ENCODE measurements around the gene TAF6L.
"Not testable (repeated sequence)": the region's sequence is repeated elsewhere in the genome, so short reads cannot be mapped to it uniquely, and the experiment has no call there.

TAF6L gene

DNA sequence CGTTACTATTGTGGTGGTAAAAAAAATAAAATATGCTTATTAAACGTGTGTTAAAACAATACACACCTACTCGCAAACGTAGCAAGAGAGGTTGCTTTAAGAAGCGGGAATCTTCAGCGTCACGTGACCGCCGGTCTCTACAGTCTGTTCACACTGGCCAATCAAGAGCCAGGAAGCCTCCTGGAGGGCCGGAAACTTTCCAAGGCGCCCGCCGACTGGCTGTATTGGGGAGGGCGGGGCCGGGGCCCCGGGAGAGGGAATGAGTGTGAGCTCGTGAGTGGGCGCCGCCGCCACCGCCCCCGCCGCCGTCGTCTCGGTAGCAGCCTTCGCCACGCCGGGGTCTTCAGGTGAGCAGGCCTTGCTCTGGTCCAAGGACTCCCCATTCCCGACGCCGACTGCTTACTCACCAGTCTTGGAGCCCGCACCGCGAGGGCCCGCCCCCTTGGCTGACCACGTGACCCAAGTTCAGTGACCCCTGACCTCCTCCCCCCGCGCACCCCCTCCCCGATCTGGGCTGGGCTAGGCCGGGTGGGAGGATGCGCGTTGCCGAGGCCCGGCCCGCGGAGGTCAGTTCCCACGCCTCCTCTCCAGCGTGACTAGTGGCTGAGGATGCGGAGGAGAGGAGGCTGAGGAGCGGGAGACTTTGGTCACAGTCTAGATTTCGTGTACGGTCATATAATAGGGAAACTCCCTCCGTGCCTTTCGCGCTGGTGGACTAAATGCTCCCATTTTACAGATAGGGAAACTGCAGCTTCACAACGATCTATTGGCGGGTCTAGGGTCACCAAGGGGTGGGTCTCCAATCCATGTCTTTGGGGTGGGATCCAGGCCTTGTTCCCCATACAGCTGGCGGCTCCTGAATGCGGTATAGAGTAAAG lies at the start of gene TAF6L:
TSS of gene TAF6L (plus strand) at position 253 of the 878 bp plus-strand sequence. CDS start 4,388 bp downstream, outside the sequence.
- peak; percentile 77 to 96 (median 86) for DNase-seq

DNA sequence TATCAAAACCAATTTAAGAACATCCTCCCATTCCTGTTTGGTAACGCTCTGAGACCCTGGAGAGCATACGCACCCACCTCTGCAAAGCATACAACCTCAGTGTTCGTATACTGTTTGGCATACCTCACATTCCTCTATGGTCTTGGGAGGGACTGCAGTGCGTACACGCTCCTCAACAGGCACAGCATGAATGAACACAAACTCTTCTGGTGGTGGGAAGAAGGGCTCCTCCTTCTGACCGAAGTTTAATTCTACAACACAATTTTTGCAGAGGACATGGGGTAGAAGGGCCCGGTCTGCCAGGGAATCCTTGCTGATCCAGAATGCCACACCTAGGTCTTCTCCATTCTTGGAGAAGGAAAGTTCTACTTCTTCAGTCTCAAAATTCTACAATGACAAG lies 49.2 kb upstream of the TAF6L start:
- no peak for DNase-seq

DNA sequence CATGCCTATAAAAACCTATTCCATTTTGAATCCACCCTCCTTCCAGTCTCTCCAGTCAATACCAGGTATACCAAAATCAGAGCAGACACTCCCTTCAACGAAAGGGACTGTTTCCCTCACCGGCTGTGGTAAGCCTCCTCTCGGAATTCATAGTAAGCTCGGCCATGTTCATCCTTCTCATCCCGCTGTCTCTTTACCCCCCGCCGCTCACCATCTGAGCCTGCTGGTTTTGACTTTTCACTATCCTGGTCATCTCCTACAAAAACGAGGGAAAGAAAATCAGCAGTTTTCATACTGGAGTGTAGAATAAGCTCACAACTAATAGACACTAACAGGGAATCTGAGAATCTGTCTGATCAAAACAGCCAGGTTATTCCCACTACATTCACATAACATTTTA lies 47.0 kb upstream of the TAF6L start:
- DNase-seq, result no peak

DNA sequence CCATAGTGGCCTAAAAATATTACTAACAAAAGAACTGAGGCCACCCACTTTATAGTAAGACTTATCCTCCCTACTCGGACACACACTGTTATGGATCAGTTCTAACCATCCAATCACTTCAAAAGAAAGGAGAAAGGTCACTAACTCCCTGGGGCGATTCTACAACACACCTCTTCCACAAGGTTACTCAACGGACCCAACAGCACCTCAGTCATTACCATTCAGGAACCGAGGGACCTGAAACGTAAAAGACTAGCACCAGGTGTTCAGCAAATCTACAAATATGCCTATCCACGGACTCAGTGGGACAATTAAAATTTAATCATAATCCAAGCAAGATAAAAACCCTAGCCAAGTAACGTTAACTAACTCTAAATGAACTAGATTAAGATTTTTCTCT lies 45.5 kb upstream of the TAF6L start:
- no peak for DNase-seq

GRCh38 chr11:62726156-62726914 lies 44.9 kb upstream of the TAF6L start:
- DNase-seq, result peak in 1 of 4 experiments; percentile 30

DNA sequence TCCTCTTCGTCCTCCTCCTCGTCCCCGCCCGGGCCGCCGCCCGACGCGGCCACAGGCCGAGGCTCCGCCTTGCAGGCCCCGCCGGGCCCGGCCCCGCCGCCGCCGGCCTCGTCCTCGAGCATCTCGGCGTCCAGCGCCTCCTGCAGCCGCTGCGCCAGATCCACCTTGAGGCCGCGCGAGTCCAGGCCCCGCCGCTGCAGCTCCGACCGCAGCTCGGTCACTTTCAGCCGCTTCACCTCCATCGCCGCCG lies 44.4 kb upstream of the TAF6L start:
- no peak for DNase-seq

DNA sequence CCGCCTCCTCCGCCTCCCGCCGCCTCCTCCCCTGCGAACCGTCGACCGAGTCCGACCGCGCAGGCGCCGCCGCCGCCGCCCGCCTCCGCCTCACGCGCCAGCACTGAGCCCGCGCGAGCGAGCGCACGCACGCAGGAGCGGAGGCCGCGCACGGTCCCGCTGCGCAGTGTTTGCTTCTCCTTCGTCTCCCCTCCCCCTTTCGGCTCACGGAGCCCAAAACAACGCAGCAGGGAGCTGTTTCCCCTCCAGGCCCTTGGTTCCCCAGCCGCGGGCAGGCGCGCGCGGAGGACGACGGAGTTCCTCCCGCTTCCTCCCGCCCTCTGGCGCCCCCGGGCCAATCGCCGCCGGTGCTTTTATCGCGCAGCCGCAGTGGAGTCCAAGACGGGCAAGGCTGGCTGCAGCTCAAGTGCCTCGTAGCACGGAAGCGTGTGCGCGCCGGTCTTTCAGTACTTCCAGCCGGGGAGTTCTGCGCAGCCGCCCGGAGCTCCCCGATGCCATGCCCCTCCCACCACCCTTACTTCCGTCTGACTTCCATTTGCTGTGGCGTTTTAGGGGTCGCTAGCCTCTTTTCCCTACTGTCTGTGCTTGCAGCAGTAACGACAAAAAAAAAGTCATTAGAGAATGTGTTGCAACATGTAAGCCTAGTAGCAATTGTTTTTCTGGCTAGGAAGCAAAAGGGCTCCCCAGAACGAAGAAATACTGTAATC lies 43.9 kb upstream of the TAF6L start, which contains the start of gene HNRNPUL2:
TSS of gene HNRNPUL2 (minus strand) at position 293 of the 707 bp plus-strand sequence. CDS start 301 bp downstream, outside the sequence.
- DNase-seq, result peak; percentile 86 to 98 (median 98)

DNA sequence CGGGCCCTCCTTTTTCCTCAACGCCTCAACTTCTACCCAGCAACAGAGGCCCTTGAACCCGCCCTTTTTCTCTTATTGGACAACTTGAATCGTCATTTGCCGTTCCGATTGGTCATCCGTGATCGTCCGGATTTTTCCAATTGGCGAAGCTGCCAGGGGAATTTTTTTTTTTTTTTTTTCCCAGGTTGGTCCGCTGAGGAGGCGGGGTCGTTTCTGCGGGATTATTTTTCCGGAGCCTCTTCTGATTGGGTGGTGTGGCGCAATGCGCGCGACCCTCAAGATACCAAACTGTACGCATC lies 43.4 kb upstream of the TAF6L start:
- DNase-seq, result peak; percentile 42 to 69 (median 63)

DNA sequence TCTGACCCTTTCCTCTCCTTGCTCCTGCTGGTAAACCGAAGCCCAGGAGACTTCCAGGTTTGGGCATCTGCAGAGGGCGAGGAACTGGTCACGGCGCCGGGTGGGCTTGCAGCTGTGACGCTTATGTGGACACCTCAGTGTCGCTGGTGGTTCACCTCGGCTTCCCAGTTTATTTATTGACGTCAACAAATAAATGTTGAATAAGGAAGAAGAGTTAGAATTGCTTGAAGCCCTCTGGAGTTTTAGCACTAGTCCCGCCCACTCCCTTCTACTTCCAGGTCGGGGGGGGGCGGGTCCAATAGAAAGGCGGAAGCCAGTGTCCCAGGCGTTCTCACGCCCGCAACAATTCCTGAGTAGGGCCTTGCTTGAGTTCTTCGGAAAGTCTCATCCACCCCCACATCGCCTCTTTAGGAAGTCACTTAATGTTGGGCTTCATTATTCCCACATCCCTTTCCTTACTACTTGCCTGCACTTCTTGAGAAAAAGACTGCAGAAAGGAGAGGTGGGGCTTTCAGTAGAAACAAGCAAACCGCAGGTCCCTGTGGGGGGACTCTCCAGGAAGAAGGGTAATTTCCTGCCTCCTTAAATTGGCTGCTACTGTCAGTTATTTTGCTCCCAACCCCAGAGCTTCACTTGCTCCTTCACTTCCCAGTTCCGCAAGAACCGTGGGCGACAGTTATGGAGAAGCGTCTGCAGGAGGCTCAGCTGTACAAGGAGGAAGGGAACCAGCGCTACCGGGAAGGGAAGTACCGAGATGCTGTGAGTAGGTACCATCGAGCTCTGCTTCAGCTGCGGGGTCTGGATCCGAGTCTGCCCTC lies 42.8 kb upstream of the TAF6L start, which contains the start of gene TTC9C:
TSS of gene TTC9C (plus strand) at position 316 of the 818 bp plus-strand sequence. CDS start at position 679, 363 bp downstream.
- peak; percentile 61 to 78 (median 72) for DNase-seq

DNA sequence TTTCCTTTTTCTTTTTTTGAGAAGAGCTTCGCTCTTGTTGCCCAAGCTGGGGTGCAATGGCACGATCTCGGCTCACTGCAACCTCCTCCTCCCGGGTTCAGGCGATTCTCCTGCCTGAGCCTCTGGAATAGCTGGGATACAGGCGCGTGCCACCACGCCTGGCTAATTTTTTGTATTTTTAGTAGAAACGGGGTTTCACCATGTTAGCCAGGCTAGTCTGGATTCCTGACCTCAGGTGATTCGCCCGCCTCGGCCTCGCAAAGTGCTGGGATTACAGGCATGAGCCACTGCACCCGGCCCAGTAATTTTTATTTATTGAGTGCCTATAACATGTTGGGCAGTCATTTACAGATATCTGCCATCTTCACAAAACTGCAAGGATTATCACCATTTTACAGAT lies 41.1 kb upstream of the TAF6L start:
- not testable (repeated sequence) for DNase-seq

DNA sequence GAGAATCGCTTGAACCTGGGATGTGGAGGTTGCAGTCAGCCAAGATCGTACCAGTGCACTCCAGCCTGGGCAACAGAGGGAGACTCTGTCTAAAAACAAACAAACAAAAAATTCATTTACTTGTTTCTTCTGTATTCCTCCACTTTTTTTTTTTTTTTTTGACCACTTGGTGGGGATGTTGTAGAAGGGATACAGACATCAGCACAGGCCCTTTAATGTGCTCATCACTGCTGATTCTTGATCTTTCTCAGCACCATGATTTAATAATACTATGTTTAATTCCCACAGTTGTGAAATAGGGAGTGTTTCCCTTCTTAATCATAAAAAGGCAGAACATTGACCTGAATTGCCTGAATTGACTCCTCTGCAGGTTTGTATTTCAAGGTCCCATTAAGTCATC lies 38.4 kb upstream of the TAF6L start:
- no peak for DNase-seq

DNA sequence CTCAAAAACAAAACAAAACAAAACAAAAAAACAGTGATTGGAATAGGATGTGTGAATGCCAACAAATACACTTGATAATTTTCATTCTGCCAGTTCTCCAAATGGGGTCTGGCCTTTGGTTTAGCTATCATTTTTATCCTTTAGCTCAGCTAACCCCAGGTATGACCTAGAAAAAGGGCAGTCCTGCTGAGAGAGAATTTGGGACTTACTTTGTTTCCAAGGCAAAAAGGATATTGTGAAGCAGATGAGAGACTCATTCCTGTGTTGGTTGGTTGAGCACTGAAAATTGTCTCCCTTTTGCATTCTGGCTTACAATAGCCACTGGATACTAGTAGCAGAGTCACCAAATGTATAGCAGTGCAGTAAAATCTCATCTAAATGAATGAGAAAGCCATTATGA lies 34.0 kb upstream of the TAF6L start:
- DNase-seq, result no peak

DNA sequence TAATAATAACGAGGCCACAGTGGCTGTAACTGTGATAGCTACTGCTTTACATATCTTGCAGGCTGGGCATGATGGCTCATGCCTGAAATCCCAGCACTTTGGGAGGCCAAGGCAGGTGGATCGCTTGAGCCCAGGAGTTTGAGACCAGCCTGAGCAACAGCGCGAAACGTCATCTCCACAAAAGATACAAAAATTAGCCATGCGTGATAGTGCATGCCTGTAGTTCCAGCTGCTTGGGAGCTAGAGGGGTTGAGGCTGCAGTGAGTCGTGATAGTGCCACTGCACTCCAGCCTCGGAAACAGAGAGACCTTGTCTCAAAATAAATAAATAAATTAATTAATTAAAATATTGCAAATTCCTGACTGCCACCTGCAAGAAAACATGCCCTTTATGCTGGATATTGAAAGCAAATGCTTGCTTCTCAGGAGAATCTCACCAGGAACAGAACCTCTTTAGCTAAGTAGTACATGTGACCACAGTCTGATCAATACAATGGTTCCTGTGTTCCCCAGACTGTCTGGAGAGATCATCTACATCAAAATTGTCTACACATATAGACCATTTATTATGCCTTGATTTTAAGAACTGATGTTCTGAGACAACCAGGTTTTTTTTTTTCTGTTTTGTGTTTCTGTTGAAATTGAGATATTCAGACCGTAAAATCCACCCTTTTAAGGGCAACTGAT lies 23.6 kb upstream of the TAF6L start:
- no peak for DNase-seq

DNA sequence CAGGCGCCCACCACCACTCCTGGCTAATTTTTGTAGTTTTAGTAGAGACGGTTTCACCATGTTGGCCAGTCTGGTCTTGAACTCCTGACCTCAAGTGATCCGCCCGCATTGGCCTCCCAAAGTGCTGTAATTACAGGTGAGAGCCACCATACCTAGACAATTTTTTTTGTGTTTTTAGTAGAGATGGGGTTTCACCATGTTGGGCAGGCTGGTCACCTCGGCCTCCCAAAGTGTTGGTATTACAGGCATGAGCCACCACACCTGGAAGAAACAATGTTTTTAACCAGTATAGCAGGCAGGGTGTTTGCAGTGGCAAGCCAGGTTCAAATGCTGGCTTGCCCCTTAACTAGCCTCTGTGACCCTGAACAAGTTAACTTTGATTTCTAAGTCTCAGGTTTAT lies 21.3 kb upstream of the TAF6L start:
- DNase-seq, result not testable (repeated sequence)

- DNase-seq, result no peak
These were observed 18.9 kb upstream of the TAF6L start for GRCh38 chr11:62752177-62752785.

- DNase-seq, result no peak
These were observed 18.0 kb upstream of the TAF6L start for GRCh38 chr11:62752994-62753735.

GRCh38 chr11:62753736-62754603 lies 17.2 kb upstream of the TAF6L start, which contains the start of gene ZBTB3:
ZBTB3 (minus strand) TSS chr11:62754160; CDS start chr11:62753664, 496 bp downstream.
- DNase-seq, result peak; percentile 88 to 97 (median 91)

- DNase-seq, result no peak
These were observed 16.0 kb upstream of the TAF6L start for GRCh38 chr11:62755086-62755615.
